K562 (cell line): Measurements from ENCODE around the gene HOXC12. TPM values are rescaled to one million over a fixed set of nuclear protein-coding genes. Genes with fewer than 3 reads are reported as not detected.

Source experiments
- CREB3L1 ChIP-seq: fragments of 450-650 bp; IDR thresholded peaks from 2 replicates; pipeline ENCODE4 v1.6.1; 2014; ENCODE audit warnings: low read depth, mild to moderate bottlenecking, moderate library complexity, borderline replicate concordance
- CREM ChIP-seq: IDR thresholded peaks from 2 replicates; pipeline ENCODE4 v1.6.1; 2014; ENCODE audit warnings: antibody characterized with exemption, low read depth
- CSDE1 ChIP-seq, 2 experiments: fragments of 450-650 bp; IDR thresholded peaks; 2 replicates each; pipeline ENCODE4 v1.6.1; 2016; ENCODE audit warnings: mild to moderate bottlenecking in 1 of 2
- EP400 ChIP-seq: fragments of 450-650 bp; IDR thresholded peaks from 2 replicates; pipeline ENCODE4 v1.6.1; 2017; ENCODE audit warnings: antibody characterized with exemption, mild to moderate bottlenecking, moderate library complexity
- GATAD2B ChIP-seq: fragments of 450-650 bp; IDR thresholded peaks from 2 replicates; pipeline ENCODE4 v1.6.1; 2017; ENCODE audit warnings: mild to moderate bottlenecking, borderline replicate concordance
- GMEB1 ChIP-seq: fragments of 250-450 bp; sonication (Bioruptor Pico); IDR thresholded peaks from 2 replicates; pipeline ENCODE4 v1.4.0; 2020; ENCODE audit warnings: mild to moderate bottlenecking
- ILK ChIP-seq: fragments of 450-650 bp; IDR thresholded peaks from 2 replicates; pipeline ENCODE4 v1.6.1; 2016; ENCODE audit warnings: missing genetic modification characterization, low read depth, mild to moderate bottlenecking, missing compliant biosample characterization, moderate library complexity, borderline replicate concordance
- MAX ChIP-seq: sonication (generic); formaldehyde crosslinking; IDR thresholded peaks from 2 replicates; pipeline ENCODE4 v1.9.0; 2022; ENCODE audit warnings: mild to moderate bottlenecking, missing genetic modification reagents
- MCM3 ChIP-seq: fragments of 450-650 bp; IDR thresholded peaks from 2 replicates; pipeline ENCODE4 v1.6.1; 2016
- PYGO2 ChIP-seq: fragments of 450-650 bp; IDR thresholded peaks from 2 replicates; pipeline ENCODE4 v1.6.1; 2016; ENCODE audit warnings: mild to moderate bottlenecking, missing genetic modification characterization, moderate library complexity, missing compliant biosample characterization
- SIN3A ChIP-seq, 2 experiments: fragments of 150-350 bp in 1 of 2; IDR thresholded peaks; 2 replicates each; pipeline ENCODE4 v1.6.1; 2011 to 2016; ENCODE audit warnings: borderline replicate concordance in 2 of 2, low read depth in 2 of 2, low read length in 2 of 2, mild to moderate bottlenecking in 2 of 2, moderate library complexity in 2 of 2; ENCODE audit not compliant: control insufficient read depth in 1 of 2
- SOX6 ChIP-seq: fragments of 450-650 bp; IDR thresholded peaks from 2 replicates; pipeline ENCODE4 v1.6.1; 2014; ENCODE audit warnings: mild to moderate bottlenecking
- TAF1 ChIP-seq: IDR thresholded peaks from 2 replicates; pipeline ENCODE4 v1.6.1; 2011; ENCODE audit warnings: mild to moderate bottlenecking, low read length, moderate library complexity; ENCODE audit not compliant: insufficient read depth, control insufficient read depth, severe bottlenecking; ENCODE audit errors: extremely low read depth
- YY1 ChIP-seq, 3 experiments: IDR thresholded peaks; 2 replicates each; pipeline ENCODE4 v1.6.1; 2011; ENCODE audit warnings: low read length in 2 of 3, mild to moderate bottlenecking in 2 of 3, moderate library complexity in 2 of 3, borderline replicate concordance in 1 of 3, control low read depth in 1 of 3, low read depth in 1 of 3; ENCODE audit not compliant: insufficient read depth in 3 of 3, insufficient replicate concordance in 2 of 3, control insufficient read depth in 1 of 3, insufficient read length in 1 of 3; ENCODE audit errors: extremely low read depth in 1 of 3
- ZBTB49 ChIP-seq: sonication (generic); formaldehyde crosslinking; IDR thresholded peaks from 2 replicates; pipeline ENCODE4 v1.8.0; 2022; ENCODE audit warnings: missing genetic modification reagents, mild to moderate bottlenecking, borderline replicate concordance
- ZNF431 ChIP-seq: sonication (generic); formaldehyde crosslinking; IDR thresholded peaks from 2 replicates; pipeline ENCODE4 v1.8.0; 2022; ENCODE audit warnings: mild to moderate bottlenecking, missing genetic modification reagents
- ZSCAN32 ChIP-seq: fragments of 450-650 bp; formaldehyde crosslinking; IDR thresholded peaks from 2 replicates; pipeline ENCODE4 v1.4.0; 2020; ENCODE audit warnings: mild to moderate bottlenecking, moderate library complexity
- polyA plus RNA-seq, 8 experiments: library from polyadenylated mRNA; depleted of rRNA in 4 of 8; stranded (reverse) in 5 of 8; unstranded in 3 of 8; fragments of >200 nt; fragmentation: Nextera tagmentation in 2 of 8; fragmentation: Illumina TruSeq in 1 of 8; extraction: Ambion mirVana in 2 of 8; extraction: Trizol in 1 of 8; gene quantifications; 2 replicates each; pipeline versions ENCODE4 v1.2.1 to v1.2.3, GENCODE V29; 2011 to 2014; ENCODE audit warnings: inconsistent platforms in 1 of 8, missing spikeins in 1 of 8
- total RNA-seq, 7 experiments: library from RNA; depleted of rRNA in 6 of 7; stranded (reverse); fragments of >200 nt in 6 of 7; fragmentation: Illumina TruSeq in 2 of 7; extraction: Trizol in 2 of 7; gene quantifications; 2 replicates each; pipeline versions ENCODE4 v1.2.1 to v1.2.3, GENCODE V29; 2011 to 2021; ENCODE audit warnings: low replicate concordance in 1 of 7
- TF ChIP-seq, protein P1 (sequence below), 2 experiments: fragments of 450-650 bp in 1 of 2; sonication (generic) in 1 of 2; formaldehyde crosslinking in 1 of 2; IDR thresholded peaks in 1 of 2; conservative IDR thresholded peaks in 1 of 2; 2 replicates each; pipeline versions ENCODE4 v1.6.1 to v1.8.1; 2016 to 2023; ENCODE audit warnings: mild to moderate bottlenecking in 2 of 2, moderate library complexity in 2 of 2, inconsistent platforms in 1 of 2, missing genetic modification reagents in 1 of 2

HOXC12 gene
- total and polyA plus RNA-seq, 9 of the 15 experiments (the other 6 are each of a cell fraction or from before 2014, with no cell fraction given) = 0.04 to 0.36 (median 0.11) TPM; not detected in 1

DNA sequence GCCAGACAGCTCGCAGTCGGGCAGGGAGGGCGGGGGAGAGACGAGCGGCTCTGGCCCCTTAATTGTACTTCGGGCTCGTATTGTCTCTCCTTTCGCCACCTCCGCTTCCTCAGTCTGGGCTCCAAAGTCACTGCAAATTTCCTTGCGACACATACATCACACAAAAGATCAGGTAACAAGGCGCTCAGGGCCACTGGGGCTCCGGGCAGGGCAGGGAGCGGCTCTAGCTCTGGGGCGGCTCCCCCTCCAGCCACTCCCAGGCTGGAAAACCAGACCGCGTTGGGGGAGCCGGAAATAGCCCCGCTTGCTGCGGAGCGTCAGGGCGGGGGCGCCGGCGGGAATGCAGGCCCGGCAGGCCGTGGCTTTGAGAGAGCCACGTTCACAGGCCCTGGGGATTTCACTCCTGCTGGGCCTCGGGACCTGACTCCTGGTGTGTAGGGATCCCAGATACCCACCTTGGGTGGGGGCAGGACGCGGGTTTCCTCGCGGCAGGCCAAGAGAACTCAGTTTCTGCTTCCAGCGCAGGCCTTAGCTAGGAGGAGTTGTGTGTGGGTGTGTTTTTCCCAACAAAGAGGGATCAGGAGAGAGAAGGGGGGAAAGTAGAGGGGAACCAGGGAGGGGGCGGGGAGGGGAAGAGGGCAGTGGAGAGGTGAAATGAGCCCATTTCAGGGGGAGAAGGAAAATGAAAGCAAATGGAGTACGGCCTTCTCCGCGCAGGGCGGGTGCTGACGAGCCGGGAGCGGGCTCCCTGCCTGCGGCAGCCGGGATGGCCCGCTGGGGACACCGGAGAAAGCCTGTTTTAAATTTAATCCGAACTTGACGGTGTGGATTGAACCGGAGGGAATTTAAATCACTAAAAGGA lies 40.9 kb downstream of the HOXC12 start (continued):
- peak; percentile 16; the same call in 1 of the 2 replicates for TF ChIP-seq GMEB1
- peak; percentile 55; the same call in 1 of the 2 replicates for TF ChIP-seq CREB3L1
- TF ChIP-seq PYGO2 (tag) = no peak
- no peak for TF ChIP-seq ILK (tag)
- no peak for TF ChIP-seq MCM3
- no peak for TF ChIP-seq ZNF431 (CRISPR knock-in tag)
- TF ChIP-seq SIN3A (IDR thresholded peaks at IDR 0.05; ENCODE audit: borderline replicate concordance in 2 of 2, control insufficient read depth in 1 of 2, low read depth in 2 of 2, low read length in 2 of 2) = peak in 1 of 2 experiments; percentile 51; a peak in 1 of 4 replicates
- TF ChIP-seq ZSCAN32 (CRISPR knock-in tag) = no peak
- TF ChIP-seq TAF1 = peak; percentile 80
- TF ChIP-seq MAX (CRISPR knock-in tag) = peak; percentile 41; the same call in 1 of the 2 replicates
- TF ChIP-seq ZBTB49 = no peak
- TF ChIP-seq GATAD2B = no peak
- TF ChIP-seq, protein P1, sequence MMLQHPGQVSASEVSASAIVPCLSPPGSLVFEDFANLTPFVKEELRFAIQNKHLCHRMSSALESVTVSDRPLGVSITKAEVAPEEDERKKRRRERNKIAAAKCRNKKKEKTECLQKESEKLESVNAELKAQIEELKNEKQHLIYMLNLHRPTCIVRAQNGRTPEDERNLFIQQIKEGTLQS (IDR thresholded peaks at IDR 0.05) = no peak
- TF ChIP-seq, protein P1 (CRISPR knock-in tag; conservative IDR thresholded peaks at IDR 0.05) = no peak
- TF ChIP-seq EP400 = peak; percentile 76; the same call in 1 of the 2 replicates
- peak; percentile 51; the same call in 1 of the 2 replicates for TF ChIP-seq SOX6
- peak in 2 of 3 experiments; percentile 72 to 86 for TF ChIP-seq YY1 (IDR thresholded peaks at IDR 0.05; ENCODE audit: borderline replicate concordance in 1 of 3, control insufficient read depth in 1 of 3, extremely low read depth in 1 of 3, insufficient read depth in 3 of 3, insufficient read length in 1 of 3, insufficient replicate concordance in 2 of 3, low read depth in 1 of 3, low read length in 2 of 3)
- TF ChIP-seq CSDE1 (IDR thresholded peaks at IDR 0.05) = no peak
- peak; percentile 32; the same call in 1 of the 2 replicates for TF ChIP-seq CREM
